Left lobe of liver (tissue), 2 donors: ENCODE results near the gene PLEKHN1. TPM values are rescaled to one million over a fixed set of nuclear protein-coding genes. Genes with fewer than 3 reads are reported as not detected.
"Not testable (repeated sequence)": the region's sequence is repeated elsewhere in the genome, so short reads cannot be mapped to it uniquely, and the experiment has no call there.

ENCODE experiments used
- ATAC-seq: fragments of 200-7000 bp; cut with Tn5 transposase; one replicate; pipeline ENCODE4 v1.9.1; 2020; ENCODE audit warnings: mild to moderate bottlenecking, moderate library complexity
- DNase-seq: peaks from one replicate; pipeline ENCODE4 v3.0.0-alpha.2; 2020; ENCODE audit warnings: low spot score
- total RNA-seq: library from RNA; stranded (reverse); gene quantifications from one replicate; pipeline ENCODE4 v1.2.1, GENCODE V29; 2021
- donor health status: DM: no; HTN: no; CAD: no; lungs with moderate emphysema.
- donor health status: DM: no; HTN: yes; CAD: no.

The PLEKHN1 gene
- total RNA-seq, 1 donor from 2014 or later = 0.28 TPM

- DNase-seq (no peak), ATAC-seq (peak; percentile 40)
Measured at GRCh38 chr1:941588-942383, 24.5 kb upstream of the PLEKHN1 start.

- ATAC-seq = no peak
- no peak for DNase-seq
Measured at GRCh38 chr1:942411-942821, 23.9 kb upstream of the PLEKHN1 start.

DNA sequence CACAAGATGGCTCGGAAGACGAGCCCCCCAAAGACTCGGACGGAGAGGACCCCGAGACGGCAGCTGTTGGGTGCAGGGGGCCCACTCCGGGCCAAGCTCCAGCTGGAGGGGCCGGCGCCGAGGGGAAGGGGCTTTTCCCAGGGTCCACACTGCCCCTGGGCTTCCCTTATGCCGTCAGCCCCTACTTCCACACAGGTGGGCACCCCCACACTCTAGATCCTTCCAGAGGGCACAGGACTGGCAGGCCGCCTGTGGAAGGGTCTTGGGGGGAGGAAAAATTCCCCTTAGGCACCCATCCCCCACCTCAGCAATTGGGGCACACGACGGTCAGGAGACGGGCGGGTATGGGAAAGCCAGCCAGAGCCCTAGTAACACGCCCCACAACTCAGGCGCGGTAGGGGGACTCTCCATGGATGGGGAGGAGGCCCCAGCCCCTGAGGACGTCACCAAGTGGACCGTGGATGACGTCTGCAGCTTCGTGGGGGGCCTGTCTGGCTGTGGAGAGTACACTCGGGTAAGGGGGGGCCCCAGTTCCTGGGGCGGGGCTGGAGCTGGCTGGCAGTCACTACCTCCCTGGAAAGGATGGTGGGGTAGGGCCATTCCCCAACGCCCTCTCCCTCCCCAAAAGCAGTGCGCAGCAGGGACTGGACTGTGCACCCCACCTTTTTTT, 23.3 kb upstream of the PLEKHN1 start:
- ATAC-seq (no peak), DNase-seq (no peak)

DNA sequence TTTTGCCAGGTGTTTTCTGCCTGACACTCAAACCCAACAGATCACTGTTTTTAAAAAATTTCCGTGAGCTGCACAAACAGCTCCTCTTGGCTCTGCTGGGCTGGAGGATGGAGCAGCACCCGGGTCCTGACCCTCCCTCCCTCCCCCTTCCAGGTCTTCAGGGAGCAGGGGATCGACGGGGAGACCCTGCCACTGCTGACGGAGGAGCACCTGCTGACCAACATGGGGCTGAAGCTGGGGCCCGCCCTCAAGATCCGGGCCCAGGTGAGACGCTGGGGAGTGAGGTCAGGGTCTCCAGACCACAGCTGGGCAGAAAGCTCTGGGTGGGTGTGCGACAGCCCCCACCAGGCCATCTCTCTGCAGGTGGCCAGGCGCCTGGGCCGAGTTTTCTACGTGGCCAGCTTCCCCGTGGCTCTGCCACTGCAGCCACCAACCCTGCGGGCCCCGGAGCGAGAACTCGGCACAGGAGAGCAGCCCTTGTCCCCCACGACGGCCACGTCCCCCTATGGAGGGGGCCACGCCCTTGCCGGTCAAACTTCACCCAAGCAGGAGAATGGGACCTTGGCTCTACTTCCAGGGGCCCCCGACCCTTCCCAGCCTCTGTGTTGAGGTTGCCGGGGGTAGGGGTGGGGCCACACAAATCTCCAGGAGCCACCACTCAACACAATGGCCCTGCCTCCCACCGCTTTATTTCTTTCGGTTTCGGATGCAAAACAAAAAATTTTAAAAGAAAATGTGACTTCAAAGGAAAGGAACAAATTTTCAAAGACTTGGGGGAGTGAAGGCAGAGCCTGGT, 22.5 kb upstream of the PLEKHN1 start:
- ATAC-seq = no peak
- no peak for DNase-seq

DNA sequence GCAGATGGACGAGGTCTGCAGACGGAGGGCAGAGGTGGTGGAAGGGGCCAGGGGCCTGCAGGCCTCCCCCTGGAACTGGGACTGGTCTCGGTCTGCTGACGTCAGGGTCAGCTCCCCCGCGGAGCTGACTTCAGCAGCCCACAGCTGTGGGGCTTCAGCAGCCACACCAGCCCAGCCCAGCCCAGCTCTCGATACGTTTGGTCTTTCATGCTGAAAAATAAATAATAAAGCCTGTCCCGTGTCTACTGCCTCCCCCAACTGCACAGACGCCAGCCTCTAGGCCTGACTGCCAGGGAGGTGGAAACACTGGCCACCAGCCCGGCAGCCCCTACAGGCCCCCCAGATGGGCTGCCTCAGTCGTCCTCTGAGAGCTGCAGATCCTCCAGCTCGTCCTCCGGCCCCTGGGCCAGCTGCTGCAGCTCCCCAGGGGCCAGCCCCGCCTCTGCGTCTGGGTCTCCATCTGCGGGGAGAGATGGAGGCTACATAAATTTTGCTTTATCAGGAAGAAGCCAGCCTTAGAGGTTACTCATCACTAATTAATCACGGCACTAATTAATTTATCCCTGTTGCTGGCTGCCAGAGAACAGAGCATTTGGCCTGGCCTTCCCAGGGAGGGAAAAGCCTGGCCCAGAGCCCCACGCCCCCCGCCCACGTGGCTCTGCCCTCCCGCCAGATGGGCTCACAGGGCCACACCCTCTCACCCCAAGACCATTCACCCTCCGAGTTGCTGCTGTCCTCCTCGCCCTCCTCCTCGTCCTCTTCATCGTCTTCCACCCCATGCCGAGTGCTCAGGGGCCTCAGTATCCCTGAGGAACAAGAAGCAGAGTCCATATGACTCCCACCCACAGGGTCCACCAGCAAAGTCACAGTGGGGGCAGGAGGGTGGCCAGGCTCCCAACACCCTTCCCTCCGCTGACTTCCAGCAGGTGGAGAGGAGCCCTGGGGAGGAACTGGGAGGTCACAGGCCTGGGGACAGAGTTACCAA, 21.6 kb upstream of the PLEKHN1 start:
- no peak for DNase-seq
- ATAC-seq = no peak

DNA sequence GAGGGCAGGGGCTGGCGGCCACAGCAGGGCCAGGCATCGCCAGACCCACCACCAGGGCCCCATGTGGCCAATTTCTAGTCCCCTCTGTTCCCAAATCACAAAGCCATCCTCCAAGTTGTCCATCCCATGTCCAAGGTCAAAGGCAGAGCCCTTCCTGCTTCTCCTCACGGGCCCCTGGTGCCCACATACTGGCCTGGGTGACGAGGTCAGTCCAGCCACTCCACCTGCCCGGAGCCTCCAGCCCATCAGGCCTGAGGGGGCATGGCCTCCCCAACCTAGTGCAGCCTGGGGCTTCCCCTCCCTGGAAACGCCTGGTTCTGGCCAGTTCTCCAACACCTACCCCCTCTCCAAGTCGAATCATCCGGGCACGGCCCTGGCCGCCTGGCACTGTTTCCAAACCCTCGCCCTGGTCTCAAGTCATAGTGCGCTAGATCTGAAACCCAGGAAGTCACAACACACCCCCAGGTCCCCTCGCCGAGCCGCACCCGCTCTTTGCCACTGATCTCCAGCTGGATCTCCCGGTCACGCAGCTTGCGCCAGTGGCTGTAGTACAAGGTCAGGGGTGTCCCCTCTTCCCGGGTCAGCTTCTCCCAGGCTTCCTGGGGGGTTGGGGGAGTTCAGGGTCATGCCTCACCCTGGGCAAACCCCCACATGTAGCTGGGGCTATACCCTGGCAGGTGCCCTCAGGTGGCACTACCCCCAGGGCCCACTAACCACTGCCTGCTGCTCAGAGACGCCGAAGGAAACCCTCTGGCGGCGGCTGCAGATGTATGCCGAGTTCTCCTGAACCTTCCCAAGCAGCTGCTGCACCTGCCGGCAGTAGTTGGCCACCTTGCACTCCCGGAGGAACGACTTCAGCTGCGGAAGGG, 20.4 kb upstream of the PLEKHN1 start:
- ATAC-seq = no peak
- no peak for DNase-seq

DNA sequence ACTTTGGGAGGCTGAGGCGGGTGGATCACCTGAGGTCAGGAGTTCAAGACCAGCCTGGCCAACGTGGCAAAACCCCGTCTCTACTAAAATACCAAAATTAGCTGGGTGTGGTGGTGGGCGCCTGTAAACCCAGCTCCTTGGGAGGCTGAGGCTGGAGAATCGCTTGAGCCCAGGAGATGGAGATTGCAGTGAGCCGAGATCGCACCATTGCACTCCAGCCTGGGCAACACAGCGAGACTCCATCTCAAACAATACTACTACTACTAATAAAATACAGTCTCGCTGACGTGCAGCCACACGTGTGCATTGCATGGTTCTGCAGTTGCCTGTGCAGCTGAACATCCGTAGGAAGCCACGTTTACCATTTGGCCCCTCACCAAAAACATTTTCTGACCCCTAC, 19.5 kb upstream of the PLEKHN1 start:
- ATAC-seq, DNase-seq: not testable (repeated sequence)

GRCh38 chr1:947958-948357, 18.3 kb upstream of the PLEKHN1 start:
- DNase-seq (no peak), ATAC-seq (no peak)

- DNase-seq (no peak), ATAC-seq (no peak)
Measured at GRCh38 chr1:950268-950667, 16.0 kb upstream of the PLEKHN1 start.

GRCh38 chr1:950881-951280, 15.4 kb upstream of the PLEKHN1 start:
- ATAC-seq (no peak), DNase-seq (no peak)

DNA sequence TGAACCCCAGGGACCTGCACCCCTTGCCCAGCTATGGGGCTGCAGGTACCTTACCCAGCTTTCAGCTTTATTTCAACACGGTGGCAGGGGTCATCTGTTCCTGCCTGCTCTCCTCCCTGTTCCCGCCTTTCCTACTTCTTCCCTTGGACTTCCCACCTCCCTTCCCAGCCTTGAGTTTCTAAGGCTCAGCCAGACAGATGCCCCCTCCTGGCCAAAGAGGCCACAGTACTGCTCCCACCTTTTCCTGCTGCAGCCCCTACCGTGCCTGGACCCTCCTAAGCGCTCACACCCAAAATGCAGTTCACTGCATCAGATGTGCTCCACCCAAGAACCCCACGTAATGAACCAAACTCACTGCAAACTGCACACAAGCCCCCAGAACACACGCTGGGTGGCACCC, 14.9 kb upstream of the PLEKHN1 start:
- ATAC-seq = no peak
- no peak for DNase-seq

GRCh38 chr1:952201-952600, 14.1 kb upstream of the PLEKHN1 start:
- no peak for ATAC-seq

DNA sequence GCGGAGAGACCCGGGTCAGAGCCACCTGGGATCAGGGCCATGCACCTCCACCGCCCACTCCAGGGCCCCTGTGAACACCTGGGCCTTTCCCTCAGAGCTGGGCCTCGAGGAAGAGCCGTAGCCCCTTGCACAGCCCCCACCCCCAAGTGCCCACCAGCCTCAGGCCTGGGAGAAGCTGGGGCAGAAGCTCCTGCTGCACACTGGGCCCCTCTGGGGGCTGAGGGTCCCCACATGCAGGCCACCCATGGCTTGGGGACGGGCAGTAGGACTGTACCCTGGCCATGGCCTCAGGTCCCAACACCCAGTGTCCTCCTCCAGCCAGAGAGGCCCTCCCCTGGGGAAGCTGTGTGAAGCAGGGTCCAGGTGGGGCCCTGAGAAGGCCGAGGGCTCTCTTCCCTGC, 13.7 kb upstream of the PLEKHN1 start:
- DNase-seq (no peak), ATAC-seq (no peak)

More at GRCh38 chr1:952201-952600, 14.1 kb upstream of the PLEKHN1 start:
- no peak for DNase-seq

DNA sequence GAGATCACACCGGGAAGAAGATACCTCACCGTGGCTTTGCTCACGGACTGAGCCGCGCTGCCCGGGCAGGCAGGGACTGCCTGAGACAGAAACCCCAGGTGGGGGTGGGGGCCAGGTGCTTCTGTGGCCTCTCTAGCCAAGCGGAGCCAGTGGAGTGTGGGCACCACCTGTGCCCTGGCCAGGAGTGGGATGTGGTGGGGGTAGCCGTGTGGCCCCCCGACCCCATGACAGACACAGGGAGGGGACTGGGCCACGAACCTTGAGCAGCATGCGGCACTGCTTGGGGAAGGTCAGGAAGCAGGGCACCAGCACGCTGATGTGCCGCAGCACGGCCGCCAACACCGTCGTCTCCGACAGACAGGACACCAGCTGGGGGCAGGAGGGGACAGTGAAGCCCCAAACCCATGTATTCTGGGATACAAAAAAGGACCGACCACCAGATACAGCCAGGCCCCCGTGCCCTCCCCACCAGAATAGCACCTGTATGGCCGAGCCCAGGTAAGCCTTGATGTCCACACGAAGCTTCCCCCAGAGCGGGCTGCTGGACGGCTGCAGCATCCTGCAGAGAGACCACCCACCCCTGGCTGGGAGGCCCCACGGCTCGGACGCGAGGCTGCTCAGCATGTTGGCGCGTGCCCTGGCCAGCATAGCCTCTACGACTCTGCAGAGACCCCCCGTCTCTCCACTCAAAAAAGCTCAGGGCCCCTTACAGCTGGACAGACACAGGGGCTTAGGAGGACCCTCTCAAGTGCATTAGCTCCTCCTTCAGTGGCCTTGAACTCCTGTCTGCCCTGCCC, 12.6 kb upstream of the PLEKHN1 start:
- ATAC-seq (no peak), DNase-seq (no peak)

DNA sequence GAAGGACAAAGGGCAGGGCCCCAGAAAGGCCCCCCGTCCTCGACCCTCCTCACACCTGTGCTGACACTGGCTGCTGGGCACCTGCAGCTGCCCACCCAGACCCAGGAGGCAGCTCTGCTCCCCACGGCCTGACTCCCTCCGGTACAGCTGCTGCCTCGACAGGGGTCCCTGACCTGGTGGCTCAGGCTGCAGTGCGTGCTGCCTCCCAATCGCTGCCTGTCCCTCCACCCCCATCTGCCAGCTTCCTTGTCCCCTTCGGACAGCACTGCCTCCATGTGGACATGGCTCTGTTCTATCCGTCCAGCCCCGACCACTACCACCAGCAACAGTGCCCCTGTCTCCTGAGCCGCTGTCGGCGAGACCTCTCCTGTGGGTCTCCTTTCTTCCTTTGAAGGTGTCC, 11.4 kb upstream of the PLEKHN1 start:
- DNase-seq = no peak
- no peak for ATAC-seq

DNA sequence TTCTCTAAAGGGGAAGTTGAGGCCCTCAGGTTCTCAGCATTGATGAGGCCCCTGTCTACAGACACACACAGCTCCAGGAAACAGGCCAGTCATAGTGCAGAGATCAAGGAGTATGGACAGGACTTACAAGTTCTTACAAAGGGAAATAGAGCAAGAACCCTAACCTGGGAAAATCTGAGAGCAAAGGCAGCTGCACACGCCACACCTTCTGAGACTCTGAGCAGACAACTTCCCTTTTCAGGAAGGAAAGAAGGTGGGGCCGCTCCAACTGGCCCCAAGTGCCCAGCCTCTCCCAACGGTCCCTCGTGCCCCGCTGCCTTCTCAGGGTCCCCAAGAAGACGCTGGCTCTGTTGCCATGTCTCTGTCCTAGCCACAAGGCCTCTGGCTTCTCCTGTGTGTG, 10.8 kb upstream of the PLEKHN1 start:
- DNase-seq (no peak), ATAC-seq (no peak)

GRCh38 chr1:956636-957035, 9.6 kb upstream of the PLEKHN1 start:
- ATAC-seq (no peak), DNase-seq (no peak)

GRCh38 chr1:958823-959730, 7.2 kb upstream of the PLEKHN1 start, which contains the start of gene NOC2L:
TSS of gene NOC2L (minus strand) at chr1:959256. CDS start at chr1:959240, 16 bp downstream.
- peak; percentile 96 for ATAC-seq
- DNase-seq = peak; percentile 96
